C4-2B (cell line): ENCODE data around the gene PTRHD1.

ENCODE experiments used
- CTCF ChIP-seq: fragments of 450-650 bp; conservative IDR thresholded peaks from 2 replicates; pipeline ENCODE4 v1.5.1; 2017; ENCODE audit warnings: mild to moderate bottlenecking
- ZFX ChIP-seq: fragments of 450-650 bp; IDR thresholded peaks from 2 replicates; pipeline ENCODE4 v1.6.1; 2017

- no peak for TF ChIP-seq CTCF
- TF ChIP-seq ZFX: no peak
Measured at GRCh38 chr2:24826773-24827145, 33.6 kb upstream of the PTRHD1 start.
